SHP77 (cell line): ENCODE results near the gene CRIP2.

ENCODE experiments used
- DNase-seq, 2 experiments: peaks; one replicate each; lab custom pipeline; 2025; lab: John Stamatoyannopoulos, UW

The CRIP2 gene

DNA sequence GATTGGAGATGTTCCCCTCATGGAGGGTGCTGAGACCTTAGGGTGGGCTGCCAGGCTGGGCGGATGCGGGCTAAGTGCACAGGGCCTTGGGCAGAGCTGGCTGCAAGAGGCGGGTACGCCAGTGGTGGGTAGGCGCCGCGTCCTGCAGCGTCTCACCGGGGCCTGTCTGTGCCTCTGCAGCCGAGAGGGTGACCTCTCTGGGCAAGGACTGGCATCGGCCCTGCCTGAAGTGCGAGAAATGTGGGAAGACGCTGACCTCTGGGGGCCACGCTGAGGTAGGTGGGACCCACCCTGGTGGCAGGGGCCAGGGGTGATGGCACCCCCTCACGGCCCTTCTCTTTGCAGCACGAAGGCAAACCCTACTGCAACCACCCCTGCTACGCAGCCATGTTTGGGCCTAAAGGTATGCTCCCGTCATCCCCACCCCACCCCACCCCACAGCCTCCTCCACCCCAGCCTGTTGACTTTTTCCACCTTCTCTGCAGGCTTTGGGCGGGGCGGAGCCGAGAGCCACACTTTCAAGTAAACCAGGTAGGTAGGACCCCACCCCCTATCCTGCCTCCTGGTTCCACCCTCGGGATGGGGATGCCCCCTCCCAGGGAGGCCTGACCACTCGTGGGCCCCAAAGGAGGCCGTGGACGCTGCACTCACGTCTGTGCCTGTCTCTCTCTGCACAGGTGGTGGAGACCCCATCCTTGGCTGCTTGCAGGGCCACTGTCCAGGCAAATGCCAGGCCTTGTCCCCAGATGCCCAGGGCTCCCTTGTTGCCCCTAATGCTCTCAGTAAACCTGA, 13.6 kb downstream of the CRIP2 start:
- no peak for DNase-seq

DNA sequence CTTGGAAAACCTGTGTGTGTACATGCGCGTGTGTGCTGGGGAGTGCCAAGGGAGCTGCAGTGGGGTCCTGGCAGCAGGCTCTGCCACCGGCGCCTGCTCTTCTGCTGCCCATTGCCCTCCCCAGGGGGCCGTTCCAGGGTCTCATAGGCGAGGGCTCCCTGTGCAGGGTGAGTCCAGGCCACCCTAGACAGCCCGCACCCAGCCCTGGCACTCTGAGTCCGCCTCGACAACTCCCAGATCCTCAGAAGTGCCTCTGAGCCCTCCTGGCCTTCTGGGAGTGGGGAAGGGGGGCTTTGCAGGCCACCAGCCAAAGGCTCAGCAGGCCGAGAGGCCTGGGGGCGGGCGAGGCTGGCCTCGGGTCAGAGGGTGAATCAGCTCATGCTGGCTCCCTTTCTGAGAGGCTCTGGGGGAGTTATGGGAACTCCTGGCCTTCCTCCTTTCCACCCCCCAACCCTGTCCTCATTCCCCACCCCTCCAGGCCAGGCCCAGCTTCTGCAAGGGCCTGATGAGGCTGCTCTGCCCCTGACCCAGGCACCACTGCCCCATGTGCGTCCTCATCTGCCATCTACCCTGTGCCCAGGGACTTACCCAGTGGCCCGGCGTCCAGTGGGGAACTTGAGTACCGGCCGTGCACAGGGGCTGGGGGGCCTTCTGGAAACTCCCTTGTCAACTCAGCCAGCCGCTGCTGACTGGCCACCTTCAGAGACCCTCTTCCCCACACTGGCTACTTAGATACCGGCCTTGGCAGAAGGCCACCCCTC, 14.3 kb downstream of the CRIP2 start:
- DNase-seq = no peak

DNA sequence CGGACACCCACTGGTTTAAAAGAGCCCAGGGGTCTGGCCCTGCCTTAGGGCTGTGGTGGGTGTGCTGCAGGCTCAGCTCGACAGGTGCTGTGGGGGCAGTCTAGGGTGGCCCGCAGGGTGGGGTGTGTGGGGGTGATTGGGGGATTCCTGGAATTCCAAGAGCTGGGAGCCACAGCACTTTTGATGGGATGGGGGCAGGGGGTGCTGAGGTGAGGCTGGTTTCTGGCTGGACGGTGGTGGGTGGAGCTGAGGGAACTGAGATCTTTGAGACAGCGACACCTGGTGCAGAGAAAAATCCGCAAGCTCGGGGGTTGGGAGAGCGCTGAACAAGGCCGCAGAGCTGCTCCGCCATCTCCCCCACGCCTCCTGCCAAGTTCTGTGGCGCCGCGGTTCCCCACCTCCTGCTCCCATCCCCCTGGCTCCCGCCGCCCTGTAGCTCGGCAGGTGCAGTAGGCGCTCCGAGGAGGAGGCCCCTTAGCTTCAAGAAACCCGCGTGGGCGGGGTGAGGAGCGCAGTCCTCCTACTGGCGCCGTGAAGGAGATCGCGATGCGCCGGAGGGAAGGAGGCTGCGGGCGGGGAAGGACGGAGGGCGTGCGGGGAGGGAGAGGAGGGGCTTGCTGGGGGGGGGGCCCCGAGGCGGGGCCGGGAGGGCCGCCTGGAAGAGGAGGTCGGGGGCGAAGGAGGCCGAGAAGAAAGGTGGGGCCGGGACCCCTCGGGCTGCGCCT, 15.1 kb downstream of the CRIP2 start:
- DNase-seq = peak; percentile 73 to 85

DNA sequence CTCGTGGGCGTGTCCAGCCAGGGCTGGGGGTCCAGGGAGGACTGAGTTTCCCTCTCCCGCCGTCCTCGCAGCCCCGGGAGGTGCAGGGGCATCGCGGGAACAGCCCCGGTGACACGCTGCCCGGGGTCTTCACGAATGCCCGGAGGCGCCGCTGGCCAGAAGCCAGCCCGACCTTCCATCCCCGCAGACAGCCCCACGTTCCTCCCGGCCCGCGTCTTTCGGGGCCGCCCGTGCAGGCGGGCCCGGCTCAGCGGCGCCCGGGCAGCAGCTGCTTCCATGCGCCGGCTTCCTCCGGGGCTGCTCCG, 15.6 kb downstream of the CRIP2 start:
- no peak for DNase-seq

DNA sequence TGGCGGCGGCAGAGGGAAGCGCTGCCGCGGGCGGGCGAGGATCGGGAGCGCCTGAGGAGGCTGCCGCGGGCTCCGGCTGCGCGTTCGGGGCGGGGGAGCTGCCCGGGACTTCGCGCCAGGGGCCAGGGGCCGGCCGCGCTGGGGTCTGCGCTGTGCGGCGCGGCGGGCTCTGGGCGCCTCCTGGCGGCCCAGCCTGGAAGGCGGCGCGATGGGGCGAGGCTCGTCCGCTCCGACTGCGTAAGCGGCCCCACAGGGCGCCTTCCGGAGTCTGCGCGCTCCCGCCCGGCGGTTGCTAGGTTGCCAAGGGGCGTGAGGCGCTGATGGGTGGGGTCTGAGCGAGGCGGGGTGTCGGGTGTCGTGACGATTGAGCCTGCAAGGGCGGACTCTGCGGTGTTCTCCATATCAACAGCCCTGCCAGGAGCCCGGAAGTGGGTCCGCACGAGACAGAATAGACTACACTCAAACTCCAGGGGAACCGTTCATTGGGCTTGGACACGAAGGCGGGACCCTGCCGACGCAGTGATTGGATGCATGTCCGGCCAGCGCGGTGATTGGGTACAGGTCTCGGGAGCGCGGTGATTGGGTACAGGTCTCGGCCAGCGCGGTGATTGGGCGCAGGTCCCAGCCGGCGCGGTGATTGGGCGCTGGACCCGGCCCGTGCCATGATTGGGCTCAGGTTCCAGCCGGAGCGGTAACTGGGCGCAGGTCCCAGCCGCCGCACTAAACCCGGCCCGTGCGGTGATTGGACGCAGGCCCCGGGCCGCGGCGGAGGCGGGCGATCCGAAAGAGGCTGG, 16.1 kb downstream of the CRIP2 start, which contains the start of gene TEDC1:
TEDC1 (plus strand) TSS at position 675 of the 794 bp plus-strand sequence. CDS start 130 bp downstream, outside the sequence.
- DNase-seq = peak; percentile 99 to 100

DNA sequence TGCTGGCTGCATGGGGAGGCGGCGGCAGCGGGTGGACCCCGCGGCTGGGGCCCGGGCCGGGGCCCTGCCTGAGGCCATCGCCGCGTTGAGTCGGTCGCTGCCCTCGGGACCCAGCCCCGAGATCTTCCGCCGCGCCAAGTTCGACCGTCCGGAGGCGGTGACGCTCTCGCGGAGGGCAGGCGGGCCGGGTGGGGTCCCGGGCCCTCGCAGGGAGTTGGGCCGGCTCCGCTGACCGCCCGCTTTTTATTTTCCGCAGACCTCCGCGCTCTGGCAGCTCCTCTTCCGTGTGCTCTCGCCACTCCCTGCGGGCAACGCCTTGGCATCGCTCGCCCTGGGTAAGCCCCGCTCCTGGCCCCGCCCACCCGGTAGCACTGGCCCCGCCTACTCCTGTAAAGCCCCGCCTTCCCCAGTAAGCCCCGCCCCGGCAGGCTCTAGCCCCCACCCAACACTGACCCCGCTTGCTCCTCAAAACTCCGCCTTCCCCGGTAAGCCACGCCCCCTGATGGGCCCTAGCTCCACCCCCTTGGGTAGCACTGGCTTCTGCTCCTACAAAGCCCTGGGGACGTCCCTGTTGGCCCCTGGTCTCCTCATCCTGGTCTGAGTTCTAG, 16.8 kb downstream of the CRIP2 start:
- peak; percentile 55 to 64 for DNase-seq

DNA sequence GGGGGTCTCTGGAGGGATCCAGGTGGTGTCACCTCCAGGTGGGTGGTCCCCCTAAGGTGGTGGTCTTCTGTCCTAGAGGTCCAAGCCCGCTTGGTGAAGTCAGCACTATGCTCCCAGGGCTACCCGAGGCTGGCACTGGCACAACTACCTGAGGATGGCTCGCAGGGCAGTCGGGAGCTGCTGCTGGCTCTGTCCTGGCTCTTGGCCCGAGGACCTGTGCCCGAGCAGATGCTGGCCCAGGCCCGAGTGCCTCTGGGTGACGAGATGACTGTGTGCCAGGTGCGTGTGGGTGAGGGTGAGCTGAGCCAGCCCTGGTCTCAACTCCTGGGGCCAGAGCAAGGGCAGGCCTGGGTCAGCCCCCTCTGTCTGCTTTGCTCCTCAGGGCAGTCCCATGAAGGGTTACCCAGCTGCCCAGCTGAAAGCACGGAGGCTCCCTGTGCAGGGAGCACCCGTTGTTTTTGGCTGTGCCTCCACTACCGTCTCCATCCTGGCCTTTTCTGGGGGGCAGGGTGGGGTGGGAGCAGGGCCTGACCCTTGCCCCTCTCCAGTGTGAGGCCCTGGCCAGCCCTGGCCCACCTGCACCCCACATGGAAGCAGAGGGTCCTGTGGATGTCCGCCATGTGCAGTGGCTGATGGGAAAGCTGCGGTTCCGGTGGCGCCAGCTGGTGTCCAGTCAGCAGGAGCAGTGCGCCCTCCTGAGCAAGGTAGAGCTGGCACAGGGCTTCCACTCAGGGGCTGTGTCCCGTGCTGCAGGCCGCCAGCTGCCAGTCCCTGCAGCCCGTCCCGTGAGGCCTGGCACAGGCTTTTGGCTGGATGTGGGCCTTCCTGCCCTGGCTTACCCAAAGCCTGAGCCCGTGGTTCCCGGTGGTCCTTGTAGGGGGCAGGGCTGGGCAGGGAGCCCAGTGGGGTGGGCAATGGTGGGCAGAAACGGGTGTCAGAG, 17.7 kb downstream of the CRIP2 start:
- no peak for DNase-seq

DNA sequence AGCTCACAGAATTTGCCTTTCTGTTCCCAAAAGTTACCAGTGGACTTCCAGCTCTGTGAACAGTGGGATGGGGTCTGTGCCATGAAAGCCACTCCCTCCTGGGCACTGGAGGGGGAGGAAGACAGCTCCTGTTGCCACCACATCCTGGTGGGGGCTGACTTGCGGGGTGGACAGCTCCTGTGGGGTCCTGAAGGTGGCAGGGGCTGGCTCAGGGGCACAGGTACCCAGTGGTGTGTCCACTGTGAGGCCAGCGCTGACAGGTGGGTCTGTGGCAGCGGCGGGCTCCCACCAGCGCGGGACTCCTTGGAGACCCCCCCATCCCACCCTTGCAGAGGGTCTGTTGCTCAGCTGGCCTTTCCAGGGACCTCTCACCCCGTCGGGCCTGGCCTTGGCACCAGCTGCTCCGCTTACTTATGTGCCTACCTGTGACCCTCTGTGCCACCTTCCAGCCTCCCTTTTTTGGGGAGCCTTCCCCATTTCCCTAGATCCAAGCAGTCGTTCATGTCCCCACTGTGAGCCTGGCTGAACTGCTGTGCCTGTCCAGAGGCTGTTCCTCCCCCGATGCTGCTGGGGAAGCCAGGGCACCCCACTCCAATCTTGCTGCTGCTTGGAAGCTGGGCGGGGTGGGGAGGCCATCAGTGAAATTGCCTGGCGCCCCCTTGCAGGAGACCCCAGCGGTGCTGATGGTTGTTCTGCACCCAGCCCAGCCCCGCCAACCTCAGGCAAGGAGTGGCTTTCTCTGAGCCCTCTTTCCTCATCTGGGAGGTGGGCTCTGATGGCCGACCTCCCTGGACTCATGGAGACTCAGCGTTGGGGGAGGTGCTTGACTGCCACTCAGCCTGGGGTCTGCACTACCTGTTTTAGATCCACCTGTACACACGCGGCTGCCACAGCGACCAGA, 18.6 kb downstream of the CRIP2 start:
- no peak for DNase-seq

DNA sequence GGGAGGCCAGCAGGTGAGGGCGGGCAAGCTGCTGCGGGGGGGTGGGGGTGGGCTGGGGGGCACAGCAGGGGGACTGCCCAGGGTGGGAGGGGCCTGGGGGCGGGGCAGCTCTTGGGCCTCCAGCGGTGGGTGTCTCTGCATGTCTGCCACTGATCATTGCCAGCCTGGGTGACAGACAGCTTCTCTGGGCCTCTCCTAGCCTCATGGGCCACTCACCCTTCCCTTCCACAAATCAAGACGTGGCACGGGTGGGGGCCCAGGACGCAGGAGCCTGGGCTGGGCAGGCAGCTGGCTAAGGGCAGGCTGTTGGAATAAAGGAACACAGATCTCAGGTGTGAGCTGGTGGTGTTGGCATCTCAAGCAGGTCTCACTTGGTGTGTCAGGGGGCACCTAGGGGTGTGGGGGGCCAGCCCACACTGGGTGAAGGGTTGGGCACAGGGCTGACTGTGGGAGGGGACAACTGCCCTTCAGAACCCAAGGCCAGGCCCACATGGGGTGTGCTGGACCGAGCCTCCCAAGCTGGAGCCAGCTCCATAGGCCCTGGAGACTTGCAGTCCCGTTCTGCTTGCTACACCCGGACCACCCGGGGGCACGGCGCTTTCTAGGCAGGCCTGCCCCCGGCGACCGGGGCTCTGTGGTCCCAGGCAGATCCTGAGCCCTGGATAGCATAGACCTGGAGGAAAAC, 19.4 kb downstream of the CRIP2 start:
- no peak for DNase-seq

DNA sequence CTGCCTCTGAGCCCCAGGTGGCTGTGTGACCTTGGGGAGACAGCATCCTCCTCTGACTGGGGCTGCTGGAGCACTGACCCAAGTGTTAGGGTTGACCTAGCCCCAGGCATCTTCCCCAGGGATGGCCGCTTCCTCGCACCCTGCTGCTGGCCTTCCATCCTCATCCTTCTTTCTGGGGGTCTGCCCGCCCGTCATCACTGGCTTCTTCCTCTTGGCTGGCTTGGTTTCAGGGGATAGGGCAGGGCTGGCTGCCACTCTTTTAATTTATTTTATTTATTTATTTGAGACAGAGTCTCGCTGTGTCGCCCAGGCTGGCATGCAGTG, 19.9 kb downstream of the CRIP2 start:
- DNase-seq = no peak

DNA sequence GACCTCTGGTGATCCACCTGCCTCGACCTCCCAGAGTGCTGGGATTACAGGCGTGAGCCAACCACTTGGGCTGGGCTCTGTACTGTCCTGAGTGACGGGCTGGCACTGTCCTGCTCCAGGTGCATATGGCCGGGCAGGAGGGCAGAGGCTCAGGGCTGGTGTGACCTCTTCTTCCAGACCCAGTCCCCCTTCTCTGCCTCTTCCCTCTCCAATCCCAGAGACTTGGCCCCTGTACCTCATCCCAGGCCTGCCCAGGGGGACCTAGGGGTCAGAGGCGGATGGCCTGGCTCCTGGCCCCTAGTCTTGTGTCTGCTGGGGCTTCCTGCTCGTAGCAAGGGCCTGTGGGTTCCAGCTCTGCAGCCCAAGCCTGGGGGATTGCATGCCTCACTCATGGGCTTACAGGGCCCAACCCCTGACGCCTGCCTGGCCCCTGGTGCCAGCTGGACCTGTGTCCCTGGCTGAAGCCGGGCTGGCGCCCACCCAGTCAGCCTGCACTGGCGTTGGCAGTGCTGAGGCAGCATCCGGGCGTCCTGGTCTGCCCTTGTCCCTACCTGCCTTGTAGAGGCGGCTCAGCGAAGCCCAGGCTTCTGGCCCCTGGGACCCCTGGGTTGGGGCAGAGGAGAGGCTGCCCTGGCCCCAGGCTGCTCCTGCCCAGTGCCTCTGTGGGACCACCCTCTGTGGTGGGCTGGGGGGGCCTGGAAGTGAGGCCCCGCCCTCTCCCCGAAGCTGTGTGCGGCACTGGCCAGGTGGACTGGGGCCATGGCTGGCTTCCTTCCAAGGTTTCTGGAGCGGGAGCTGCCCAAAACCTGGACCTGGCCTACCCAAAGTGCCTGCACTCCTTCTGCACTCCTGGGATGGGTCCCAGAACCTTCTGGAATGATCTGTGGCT, 20.7 kb downstream of the CRIP2 start:
- DNase-seq = no peak

DNA sequence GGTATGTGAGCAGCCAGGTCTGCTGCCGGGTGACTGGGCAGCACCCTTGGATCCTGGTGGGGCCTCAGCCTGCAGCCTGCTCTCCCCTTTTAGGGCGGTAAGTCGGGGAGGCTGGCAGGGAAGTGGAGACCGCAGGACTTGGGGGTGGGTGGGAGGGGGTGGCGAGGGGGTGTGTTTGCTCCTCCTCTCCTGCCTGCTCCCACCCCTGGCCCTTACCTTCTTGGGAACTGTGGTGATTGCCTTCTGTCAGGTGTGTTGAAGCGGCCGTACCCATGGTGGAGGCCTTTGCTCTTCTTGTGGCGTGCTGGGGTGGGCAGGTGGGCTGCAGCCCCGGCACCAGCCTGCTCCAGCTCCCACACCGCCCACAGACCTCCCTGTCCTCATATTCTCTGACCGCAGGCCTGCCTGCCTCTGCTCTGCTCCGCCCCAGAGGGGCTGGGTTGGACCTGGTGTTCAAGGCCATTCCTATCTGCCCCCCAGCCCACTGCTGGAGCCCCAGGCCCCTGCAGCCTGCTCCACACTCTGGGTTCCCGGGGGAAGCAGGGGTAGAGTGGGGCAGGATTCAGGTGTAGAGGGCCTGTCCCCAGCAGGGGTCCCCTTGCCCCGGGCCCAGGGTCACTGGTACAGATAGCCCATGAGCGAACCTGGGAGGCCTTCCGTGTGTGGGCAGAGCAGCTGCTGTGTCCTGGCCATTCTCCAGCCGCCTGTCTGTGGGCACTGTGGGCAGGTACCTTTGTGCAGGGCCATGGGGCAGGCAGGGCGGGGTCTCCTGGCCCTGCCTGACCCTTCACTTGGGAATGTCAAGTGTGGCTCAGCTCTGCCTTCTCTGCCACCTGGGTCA, 21.6 kb downstream of the CRIP2 start:
- no peak for DNase-seq

DNA sequence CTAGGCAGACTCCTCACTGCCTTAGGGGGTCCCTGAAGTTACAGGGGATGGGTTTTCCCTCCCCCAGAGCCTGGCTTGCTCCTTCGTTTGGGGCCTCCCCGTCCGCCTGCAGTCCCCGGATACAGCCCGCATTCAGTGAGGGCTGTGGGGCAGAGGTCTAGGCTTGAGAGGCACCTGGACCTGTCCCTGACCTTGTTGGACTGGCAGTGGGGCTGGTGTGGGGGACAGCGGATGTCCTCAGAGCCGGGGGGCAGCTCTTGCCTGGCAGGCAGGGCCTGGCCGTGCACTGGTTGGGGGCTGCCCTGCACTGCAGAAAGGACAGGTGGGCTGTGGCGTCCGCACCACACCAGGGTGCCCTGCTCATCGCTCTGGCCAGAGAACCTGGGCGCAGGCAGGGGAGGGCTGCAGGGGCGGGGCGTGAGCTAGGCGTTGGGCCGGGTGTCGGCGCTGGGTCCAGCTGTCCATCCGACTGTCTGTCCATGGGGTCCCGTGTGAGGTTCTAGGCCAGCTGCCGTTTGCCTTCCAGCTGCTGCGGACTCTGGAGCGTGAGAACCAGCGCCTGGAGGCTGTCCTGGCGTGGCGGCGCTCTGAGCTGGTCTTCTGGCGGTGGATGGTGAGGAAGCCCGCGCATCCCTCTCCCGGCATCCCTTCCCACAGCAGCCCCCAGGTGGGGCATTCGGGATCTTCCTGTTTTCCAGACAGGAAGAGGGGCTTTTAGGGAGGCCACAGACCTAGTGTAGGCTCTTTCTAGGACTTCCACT, 22.4 kb downstream of the CRIP2 start:
- no peak for DNase-seq

DNA sequence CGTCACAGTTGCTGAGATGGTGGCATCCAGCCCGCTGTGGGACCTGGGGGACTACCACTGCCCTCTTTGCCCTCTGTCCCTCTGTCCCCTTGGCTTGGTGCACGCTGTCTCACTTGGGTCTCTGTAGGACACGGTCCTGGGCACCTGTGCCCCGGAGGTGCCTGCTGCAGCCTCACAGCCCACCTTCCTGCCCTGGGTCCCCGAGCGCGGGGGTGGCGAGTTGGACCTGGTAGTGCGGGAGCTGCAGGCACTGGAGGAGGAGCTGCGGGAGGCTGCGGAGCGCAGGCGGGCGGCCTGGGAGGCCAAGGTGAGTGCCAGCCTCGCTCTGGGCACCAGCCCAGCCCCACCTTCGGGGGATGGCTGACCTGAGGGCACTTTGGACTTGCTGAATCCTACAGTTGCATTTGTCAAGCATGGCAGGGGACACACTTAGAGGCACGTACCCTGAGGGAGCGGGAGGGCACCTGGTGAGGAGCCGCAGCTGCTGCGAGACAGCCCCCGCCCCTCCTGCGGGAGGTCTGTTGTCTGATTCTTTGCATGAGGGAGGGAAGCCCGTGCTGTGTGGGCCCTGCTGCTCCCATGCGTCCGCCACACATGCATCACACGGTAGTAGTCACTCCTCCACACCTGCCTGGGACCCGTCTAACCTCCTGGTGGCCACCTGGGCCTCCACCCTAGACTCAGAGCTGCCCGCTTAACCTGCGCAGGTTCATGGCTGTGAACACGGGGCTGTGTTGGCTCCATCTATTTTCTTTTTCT, 23.2 kb downstream of the CRIP2 start:
- no peak for DNase-seq

DNA sequence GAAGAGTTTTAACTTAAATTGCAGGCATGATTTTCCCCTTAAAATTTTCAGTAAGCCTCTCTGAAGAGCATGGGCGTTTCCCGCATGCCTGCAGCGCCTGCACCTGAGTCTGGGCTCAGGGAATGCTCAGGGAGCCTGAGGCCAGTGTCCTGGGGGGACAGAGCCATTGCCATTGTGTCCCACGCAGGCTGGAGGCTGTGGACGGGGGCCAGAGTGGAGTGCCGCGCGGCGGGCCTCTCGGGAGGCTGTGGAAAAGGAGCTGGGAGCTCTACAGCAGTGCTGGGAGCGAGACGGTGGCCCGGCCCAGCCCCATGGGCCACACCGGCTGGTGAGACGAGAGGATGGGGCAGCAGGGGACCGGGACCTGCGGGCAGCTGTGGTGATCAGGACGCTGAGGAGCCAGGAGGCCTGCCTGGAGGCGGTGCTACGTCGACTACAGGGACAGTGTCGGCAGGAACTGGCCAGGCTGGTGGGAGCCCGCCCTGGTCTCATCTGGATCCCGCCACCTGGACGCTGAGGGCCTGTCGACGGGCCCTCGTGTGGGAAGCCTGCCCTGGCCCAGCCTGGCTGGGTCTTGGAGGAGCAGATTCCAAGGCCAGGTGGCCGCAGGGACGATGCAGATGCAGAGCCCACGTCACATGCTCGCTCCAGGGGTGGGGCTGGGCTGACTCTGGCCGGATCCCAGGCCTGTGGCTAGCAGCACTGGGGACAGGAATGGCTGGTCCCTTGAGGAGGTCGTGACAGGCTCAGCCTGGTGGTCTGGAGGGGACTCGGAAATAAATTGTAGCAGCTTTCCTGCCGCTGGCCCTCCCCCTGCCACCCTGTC, 24.0 kb downstream of the CRIP2 start:
- no peak for DNase-seq
